ENCODE data around the gene AGL. TPM values are rescaled to one million over a fixed set of nuclear protein-coding genes. Genes with fewer than 3 reads are reported as not detected.

The AGL gene
- 10 to 100 TPM; 15.6 to 16.8 TPM for total RNA-seq

GRCh38 chr1:99849744-99850458 is at the start of gene AGL:
AGL (plus strand) TSS chr1:99850361; CDS start chr1:99851043, 682 bp downstream.
- H3K27ac Mint-ChIP-seq, result peak within 1 kb of the TSS; percentile 91
- H3K4me1 Mint-ChIP-seq (ENCODE audit: low read depth), result peaks cover 23% of the 10 kb centered on the region
- DNase-seq, result peak; percentile 89
- CTCF ChIA-PET, result no interaction called here
- peak within 1 kb of the TSS; percentile 98 for H3K4me3 Mint-ChIP-seq
- H3K27me3 Mint-ChIP-seq (ENCODE audit: low read depth), result no peaks in the 10 kb centered on the region
- no peaks in the 10 kb centered on the region for H3K9me3 Mint-ChIP-seq
- intact Hi-C loops (cut with micrococcal nuclease), result loop anchor here (1.0 to 5.0 kb wide), 10 partner anchors 30 to 692 kb away; partner anchors contain the start of genes CDC14A, DBT, FRRS1 and SASS6
- peaks cover 13% of the 10 kb centered on the region for H3K36me3 Mint-ChIP-seq (ENCODE audit: low read depth)

- CTCF ChIA-PET, result no interaction called here
- Mint-ChIP-seq H3K27me3 (ENCODE audit: low read depth) (peaks cover 22% of the 10 kb centered on the region), H3K27ac (no peak overlapping the region), H3K36me3 (ENCODE audit: low read depth) (no peaks in the 10 kb centered on the region), H3K4me1 (ENCODE audit: low read depth) (no peaks in the 10 kb centered on the region), H3K9me3 (no peaks in the 10 kb centered on the region), H3K4me3 (no peak overlapping the region)
- no peak for DNase-seq
- intact Hi-C loops (cut with micrococcal nuclease), result loop anchor here (10.0 kb wide), 1 partner anchor 823 kb away; no protein-coding TSS in a partner anchor
These were observed 48.6 kb upstream of the AGL start for GRCh38 chr1:99801584-99801983.

GRCh38 chr1:99806882-99807281 is 43.3 kb upstream of the AGL start:
- Mint-ChIP-seq H3K4me1 (ENCODE audit: low read depth) (peaks cover 8% of the 10 kb centered on the region), H3K27ac (no peak overlapping the region), H3K4me3 (no peak overlapping the region), H3K27me3 (ENCODE audit: low read depth) (peaks cover 2% of the 10 kb centered on the region), H3K36me3 (ENCODE audit: low read depth) (no peaks in the 10 kb centered on the region), H3K9me3 (no peaks in the 10 kb centered on the region)
- intact Hi-C loops (cut with micrococcal nuclease), result loop anchor here (5.0 to 10.0 kb wide), 2 partner anchors 460 to 818 kb away; partner anchors contain the start of gene RTCA
- CTCF ChIA-PET, result interaction anchor here (0.6 to 2.1 kb wide), 3 partner anchors 171 to 1061 kb away, joined by 3 to 7 read pairs (median 4); no protein-coding TSS in a partner anchor
- DNase-seq, result no peak

GRCh38 chr1:99808391-99809115 is 41.6 kb upstream of the AGL start:
- Mint-ChIP-seq H3K36me3 (ENCODE audit: low read depth) (no peaks in the 10 kb centered on the region), H3K9me3 (no peaks in the 10 kb centered on the region), H3K27me3 (ENCODE audit: low read depth) (peaks cover 2% of the 10 kb centered on the region), H3K4me1 (ENCODE audit: low read depth) (peaks cover 8% of the 10 kb centered on the region), H3K27ac (no peak overlapping the region), H3K4me3 (no peak overlapping the region)
- intact Hi-C loops (cut with micrococcal nuclease), result loop anchor here (1.0 to 10.0 kb wide), 12 partner anchors 26 to 1087 kb away; partner anchors contain the start of genes RTCA, SLC35A3 and TRMT13
- peak; percentile 53 for DNase-seq
- CTCF ChIA-PET, result interaction anchor here (2.1 kb wide), 1 partner anchor 1060 kb away, joined by 7 read pairs; no protein-coding TSS in a partner anchor

- DNase-seq, result no peak
- Mint-ChIP-seq H3K27me3 (ENCODE audit: low read depth) (no peaks in the 10 kb centered on the region), H3K4me3 (no peak overlapping the region), H3K4me1 (ENCODE audit: low read depth) (peaks cover 8% of the 10 kb centered on the region), H3K9me3 (no peaks in the 10 kb centered on the region), H3K36me3 (ENCODE audit: low read depth) (no peaks in the 10 kb centered on the region), H3K27ac (no peak overlapping the region)
- CTCF ChIA-PET, result interaction anchor here (0.6 kb wide), 1 partner anchor 112 kb away, joined by 3 read pairs; no protein-coding TSS in a partner anchor
- intact Hi-C loops (cut with micrococcal nuclease), result loop anchor here (10.0 kb wide), 1 partner anchor 1484 kb away; no protein-coding TSS in a partner anchor
These were observed 39.1 kb upstream of the AGL start for GRCh38 chr1:99811075-99811474.

- CTCF ChIA-PET, result interaction anchor here (0.6 kb wide), 2 partner anchors 111 to 634 kb away, joined by 3 read pairs; no protein-coding TSS in a partner anchor
- H3K9me3 Mint-ChIP-seq, result no peaks in the 10 kb centered on the region
- DNase-seq, result no peak
- intact Hi-C loops (cut with micrococcal nuclease), result loop anchor here (10.0 kb wide), 1 partner anchor 1483 kb away; no protein-coding TSS in a partner anchor
- no peaks in the 10 kb centered on the region for H3K36me3 Mint-ChIP-seq (ENCODE audit: low read depth)
- no peak overlapping the region for H3K27ac Mint-ChIP-seq
- H3K4me3 Mint-ChIP-seq, result no peak overlapping the region
- H3K27me3 Mint-ChIP-seq (ENCODE audit: low read depth), result no peaks in the 10 kb centered on the region
- peaks cover 8% of the 10 kb centered on the region for H3K4me1 Mint-ChIP-seq (ENCODE audit: low read depth)
These were observed 38.4 kb upstream of the AGL start for GRCh38 chr1:99811747-99812146.

- intact Hi-C loops (cut with micrococcal nuclease), result loop anchor here (10.0 kb wide), 1 partner anchor 1480 kb away; no protein-coding TSS in a partner anchor
- CTCF ChIA-PET, result interaction anchor here (0.7 kb wide), 2 partner anchors 176 to 1476 kb away, joined by 3 read pairs; no protein-coding TSS in a partner anchor
These were observed 35.7 kb upstream of the AGL start for GRCh38 chr1:99814373-99814900.

GRCh38 chr1:99816656-99817055 is 33.5 kb upstream of the AGL start:
- peaks cover 9% of the 10 kb centered on the region for H3K4me1 Mint-ChIP-seq (ENCODE audit: low read depth)
- H3K36me3 Mint-ChIP-seq (ENCODE audit: low read depth), result no peaks in the 10 kb centered on the region
- H3K27ac Mint-ChIP-seq, result no peak overlapping the region
- DNase-seq, result no peak
- no peaks in the 10 kb centered on the region for H3K9me3 Mint-ChIP-seq
- intact Hi-C loops (cut with micrococcal nuclease), result loop anchor here (10.0 kb wide), 1 partner anchor 1478 kb away; no protein-coding TSS in a partner anchor
- CTCF ChIA-PET, result no interaction called here
- H3K4me3 Mint-ChIP-seq, result no peak overlapping the region
- H3K27me3 Mint-ChIP-seq (ENCODE audit: low read depth), result no peaks in the 10 kb centered on the region

More at GRCh38 chr1:99814373-99814900, 35.7 kb upstream of the AGL start:
- no peak for DNase-seq
- no peak overlapping the region for H3K27ac Mint-ChIP-seq
- no peaks in the 10 kb centered on the region for H3K27me3 Mint-ChIP-seq (ENCODE audit: low read depth)
- H3K4me3 Mint-ChIP-seq, result no peak overlapping the region
- H3K9me3 Mint-ChIP-seq, result no peaks in the 10 kb centered on the region
- H3K4me1 Mint-ChIP-seq (ENCODE audit: low read depth), result no peaks in the 10 kb centered on the region
- no peaks in the 10 kb centered on the region for H3K36me3 Mint-ChIP-seq (ENCODE audit: low read depth)

- no peak for DNase-seq
- no peak overlapping the region for H3K4me3 Mint-ChIP-seq
- intact Hi-C loops (cut with micrococcal nuclease), result loop anchor here (10.0 kb wide), 1 partner anchor 1477 kb away; no protein-coding TSS in a partner anchor
- peaks cover 11% of the 10 kb centered on the region for H3K4me1 Mint-ChIP-seq (ENCODE audit: low read depth)
- CTCF ChIA-PET, result no interaction called here
- H3K9me3 Mint-ChIP-seq, result no peaks in the 10 kb centered on the region
- H3K27ac Mint-ChIP-seq, result no peak overlapping the region
- no peaks in the 10 kb centered on the region for H3K36me3 Mint-ChIP-seq (ENCODE audit: low read depth)
- H3K27me3 Mint-ChIP-seq (ENCODE audit: low read depth), result no peaks in the 10 kb centered on the region
These were observed 32.0 kb upstream of the AGL start for GRCh38 chr1:99818063-99818699.

- DNase-seq, result peak; percentile 54
- CTCF ChIA-PET, result interaction anchor here (0.7 kb wide), 1 partner anchor 14 kb away, joined by 3 read pairs; no protein-coding TSS in a partner anchor
- no peak overlapping the region for H3K4me3 Mint-ChIP-seq
- peaks cover 11% of the 10 kb centered on the region for H3K4me1 Mint-ChIP-seq (ENCODE audit: low read depth)
- intact Hi-C loops (cut with micrococcal nuclease), result loop anchor here (1.0 kb wide), 2 partner anchors 29 to 218 kb away; a partner anchor contains a TSS
- H3K36me3 Mint-ChIP-seq (ENCODE audit: low read depth), result peaks cover 1% of the 10 kb centered on the region
- no peak overlapping the region for H3K27ac Mint-ChIP-seq
- H3K9me3 Mint-ChIP-seq, result peaks cover 2% of the 10 kb centered on the region
- H3K27me3 Mint-ChIP-seq (ENCODE audit: low read depth), result no peaks in the 10 kb centered on the region
These were observed 29.6 kb upstream of the AGL start for GRCh38 chr1:99820546-99820945.

- Mint-ChIP-seq H3K4me1 (ENCODE audit: low read depth) (peaks cover 7% of the 10 kb centered on the region), H3K36me3 (ENCODE audit: low read depth) (peaks cover 1% of the 10 kb centered on the region), H3K27ac (no peak overlapping the region), H3K27me3 (ENCODE audit: low read depth) (peaks cover 6% of the 10 kb centered on the region), H3K9me3 (peaks cover 2% of the 10 kb centered on the region), H3K4me3 (no peak overlapping the region)
- no peak for DNase-seq
- CTCF ChIA-PET, result no interaction called here
- intact Hi-C loops (cut with micrococcal nuclease), result no loop called here
These were observed 25.1 kb upstream of the AGL start for GRCh38 chr1:99825098-99825497.
